Naive thymus-derived CD4-positive, alpha-beta T cell (primary cell): ENCODE results near the gene UCMA. TPM values are rescaled to one million over a fixed set of nuclear protein-coding genes. Genes with fewer than 3 reads are reported as not detected.

Experiments
- ATAC-seq: fragments of 150-1000 bp; cut with Tn5 transposase; 2 replicates; pipeline ENCODE4 v1.10.0; 2021; ENCODE audit warnings: mild to moderate bottlenecking, moderate library complexity
- CTCF ChIA-PET: fragments of 350-600 bp; sonication (Branson Sonifier 250); formaldehyde crosslinking; loops from one replicate; lab custom pipeline; 2021; ENCODE audit warnings: antibody characterized with exemption; lab: Charles Lee
- POLR2A ChIA-PET: fragments of 350-600 bp; sonication (Branson Sonifier 250); formaldehyde crosslinking; loops from one replicate; lab custom pipeline; 2021; ENCODE audit warnings: antibody characterized with exemption, inconsistent platforms; lab: Charles Lee
- DNase-seq, 9 donors: peaks; one replicate each; pipeline versions ENCODE4 v3.0.0 to v3.0.0-alpha.2; 2020 to 2022; ENCODE audit warnings: mixed read lengths in 1 of 9
- H3K27ac ChIP-seq: one replicate; pipeline ENCODE4 v1.7.0; 2013; ENCODE audit warnings: mild to moderate bottlenecking, low read depth, low read length, moderate library complexity
- H3K27me3 ChIP-seq, 2 donors: one replicate each; pipeline ENCODE4 v1.7.0; 2013; ENCODE audit warnings: low read length in 2 of 2, mild to moderate bottlenecking in 2 of 2, moderate library complexity in 2 of 2; ENCODE audit not compliant: control insufficient read depth in 2 of 2, insufficient read depth in 2 of 2
- H3K36me3 ChIP-seq, 3 experiments: 1 replicate in 2 of 3; 2 replicates in 1 of 3; pipeline ENCODE4 v1.7.0; 2013; ENCODE audit warnings: low read length in 3 of 3, mild to moderate bottlenecking in 3 of 3, moderate library complexity in 1 of 3; ENCODE audit not compliant: insufficient read depth in 3 of 3, control insufficient read depth in 2 of 3
- H3K4me1 ChIP-seq, 2 donors: one replicate each; pipeline ENCODE4 v1.7.0; 2013; ENCODE audit warnings: low read length in 2 of 2, mild to moderate bottlenecking in 2 of 2, moderate library complexity in 1 of 2; ENCODE audit not compliant: control insufficient read depth in 2 of 2, insufficient read depth in 2 of 2
- H3K4me3 ChIP-seq: 2 replicates; pipeline ENCODE4 v1.7.0; 2013; ENCODE audit warnings: mild to moderate bottlenecking, low read length
- H3K9me3 ChIP-seq, 3 experiments: 1 replicate in 2 of 3; 2 replicates in 1 of 3; pipeline ENCODE4 v1.7.0; 2013; ENCODE audit warnings: low read length in 3 of 3; ENCODE audit not compliant: control insufficient read depth in 2 of 3
- H3K27ac Mint-ChIP-seq, 9 donors: one replicate each; pipeline ENCODE4 v1.8.0; 2020 to 2022; ENCODE audit warnings: mixed read lengths in 9 of 9, mild to moderate bottlenecking in 8 of 9, moderate library complexity in 5 of 9, inconsistent platforms in 2 of 9
- H3K27me3 Mint-ChIP-seq, 5 donors: one replicate each; pipeline ENCODE4 v1.8.0; 2021 to 2022; ENCODE audit warnings: mixed read lengths in 5 of 5, mild to moderate bottlenecking in 1 of 5
- H3K36me3 Mint-ChIP-seq, 5 donors: one replicate each; pipeline ENCODE4 v1.8.0; 2020 to 2022; ENCODE audit warnings: mixed read lengths in 5 of 5, mild to moderate bottlenecking in 3 of 5, inconsistent platforms in 1 of 5
- H3K4me1 Mint-ChIP-seq, 7 donors: one replicate each; pipeline ENCODE4 v1.8.0; 2020 to 2022; ENCODE audit warnings: mixed read lengths in 7 of 7, mild to moderate bottlenecking in 3 of 7, inconsistent platforms in 1 of 7
- H3K4me3 Mint-ChIP-seq, 10 donors: one replicate each; pipeline ENCODE4 v1.8.0; 2020 to 2022; ENCODE audit warnings: mild to moderate bottlenecking in 10 of 10, mixed read lengths in 10 of 10, moderate library complexity in 6 of 10, inconsistent platforms in 2 of 10
- H3K9me3 Mint-ChIP-seq, 11 donors: one replicate each; pipeline ENCODE4 v1.8.0; 2020 to 2022; ENCODE audit warnings: mixed read lengths in 11 of 11, mild to moderate bottlenecking in 4 of 11, inconsistent platforms in 1 of 11, moderate library complexity in 1 of 11
- intact Hi-C, 2 donors: fragments of 100-400 bp; cut with micrococcal nuclease; formaldehyde crosslinking; loops; one replicate each; pipeline ENCODE4 v1.15.1; 2023
- polyA plus RNA-seq, 2 donors: library from polyadenylated mRNA; unstranded; fragments of 300-500 nt; fragmentation: Illumina TruSeq; gene quantifications; one replicate each; pipeline ENCODE4 v1.2.3, GENCODE V29; 2021
- total RNA-seq, 6 experiments: library from RNA in 5 of 6; stranded (reverse) in 5 of 6; gene quantifications; 1 replicate in 5 of 6; 2 replicates in 1 of 6; pipeline ENCODE4 v1.2.3 and lab custom pipeline; 2021 to 2026

The UCMA gene
- total and polyA plus RNA-seq, 7 experiments from 2014 or later, result not detected

DNA sequence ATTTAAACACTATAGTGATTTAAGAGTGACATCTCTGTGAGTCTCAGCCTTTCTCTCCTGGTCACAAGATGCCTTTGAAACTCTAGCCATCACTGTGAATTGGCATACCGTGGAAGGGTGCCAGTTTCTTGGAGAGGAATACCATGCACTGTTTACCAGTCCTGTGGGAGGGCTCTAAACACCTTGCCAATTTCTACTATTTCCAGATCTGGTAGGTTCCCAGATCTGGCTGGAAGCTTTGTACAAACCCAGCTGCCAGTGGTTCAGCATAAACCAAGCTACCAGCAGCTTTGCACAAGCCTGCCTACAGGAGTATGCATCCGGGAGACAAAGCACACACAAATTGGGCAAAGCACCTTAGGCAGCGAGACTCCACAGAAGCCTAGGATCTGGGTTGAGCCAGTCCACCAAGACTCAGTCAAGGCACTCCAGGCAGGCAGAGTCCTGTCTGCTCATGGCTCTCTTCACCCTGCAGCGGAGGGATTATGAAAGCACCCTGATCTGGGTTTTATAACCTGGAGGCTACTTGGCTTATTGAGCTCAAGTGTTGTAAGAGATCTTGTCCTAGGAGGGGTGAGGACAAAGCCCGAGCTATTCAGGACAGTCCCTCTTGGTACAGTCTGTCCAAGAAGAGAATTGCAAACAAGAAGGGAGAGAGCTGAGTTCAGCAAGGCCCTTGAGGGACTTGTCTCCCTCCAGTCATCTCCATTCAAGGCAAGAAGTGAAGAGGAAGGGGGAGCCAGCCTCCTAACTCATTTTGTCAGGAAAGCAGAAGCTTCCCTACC lies 49.3 kb downstream of the UCMA start:
- no peak for ATAC-seq
- Histone ChIP-seq H3K9me3 (no peaks in the 10 kb centered on the region), H3K36me3 (no peaks in the 10 kb centered on the region), H3K27ac (no peak overlapping the region), H3K27me3 (no peaks in the 10 kb centered on the region), H3K4me1 (no peaks in the 10 kb centered on the region), H3K4me3 (no peak overlapping the region)
- ChIA-PET CTCF (no interaction called here), POLR2A (no interaction called here)
- H3K4me3 Mint-ChIP-seq, result no peak overlapping the region
- H3K27me3 Mint-ChIP-seq, result no peaks in the 10 kb centered on the region
- H3K9me3 Mint-ChIP-seq, result peaks cover 0 to 1% (median 0%) of the 10 kb centered on the region in 11 donors
- no peak overlapping the region for H3K27ac Mint-ChIP-seq
- no peak for DNase-seq
- H3K4me1 Mint-ChIP-seq, result no peaks in the 10 kb centered on the region
- H3K36me3 Mint-ChIP-seq, result peaks cover 0 to 19% (median 3%) of the 10 kb centered on the region in 5 donors
- intact Hi-C loops, result no loop called here

DNA sequence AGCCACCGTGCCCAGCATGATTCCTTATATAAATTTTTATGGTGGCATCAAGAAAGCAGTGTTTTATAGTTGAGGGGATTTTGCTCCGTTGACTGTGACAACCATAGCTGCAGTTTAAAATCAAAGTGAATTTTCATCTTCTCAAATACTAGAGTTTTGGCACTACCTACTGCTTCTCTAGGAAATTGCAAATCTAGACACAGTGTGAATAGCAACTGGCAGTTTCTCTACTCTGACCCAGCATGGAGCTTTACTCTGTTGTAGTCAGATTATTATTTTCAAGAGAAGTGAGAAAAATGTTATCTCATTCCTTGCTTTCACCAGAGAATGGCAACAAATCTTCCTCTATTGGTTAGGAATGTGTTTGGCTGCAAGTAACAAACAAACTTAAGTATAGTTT lies 49.9 kb downstream of the UCMA start:
- no peak overlapping the region for H3K27ac ChIP-seq
- no peaks in the 10 kb centered on the region for H3K9me3 ChIP-seq
- H3K36me3 ChIP-seq, result no peaks in the 10 kb centered on the region
- no peaks in the 10 kb centered on the region for H3K4me1 ChIP-seq
- intact Hi-C loops, result no loop called here
- POLR2A ChIA-PET, result no interaction called here
- H3K27me3 Mint-ChIP-seq, result no peaks in the 10 kb centered on the region
- H3K4me3 Mint-ChIP-seq, result no peak overlapping the region
- no peaks in the 10 kb centered on the region for H3K4me1 Mint-ChIP-seq
- no peak overlapping the region for H3K27ac Mint-ChIP-seq
- peaks cover 0 to 19% (median 3%) of the 10 kb centered on the region in 5 donors for H3K36me3 Mint-ChIP-seq
- CTCF ChIA-PET, result no interaction called here
- H3K9me3 Mint-ChIP-seq, result peaks cover 0 to 1% (median 0%) of the 10 kb centered on the region in 11 donors
- DNase-seq (no peak), ATAC-seq (no peak)
- no peaks in the 10 kb centered on the region for H3K27me3 ChIP-seq
- H3K4me3 ChIP-seq, result no peak overlapping the region

DNA sequence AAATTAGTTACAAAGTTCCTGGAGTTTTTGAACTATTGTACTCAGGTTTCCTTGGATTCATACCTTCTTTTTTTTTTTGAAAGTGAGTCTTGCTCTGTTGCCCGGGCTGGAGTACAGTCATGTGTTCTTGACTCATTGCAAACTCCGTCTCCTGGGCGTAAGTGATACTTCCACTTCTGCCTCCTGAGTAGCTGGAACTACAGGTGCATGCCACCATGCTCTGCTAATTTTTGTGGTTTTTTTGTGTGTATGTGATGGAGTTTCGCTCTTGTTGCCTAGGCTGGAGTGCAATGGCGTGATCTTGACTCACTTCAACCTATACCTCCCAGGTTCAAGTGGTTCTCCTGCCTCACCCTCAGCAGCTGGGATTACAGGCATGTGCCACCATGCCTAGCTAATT lies 50.5 kb downstream of the UCMA start:
- Histone ChIP-seq H3K4me3 (no peak overlapping the region), H3K27me3 (no peaks in the 10 kb centered on the region), H3K27ac (no peak overlapping the region), H3K4me1 (no peaks in the 10 kb centered on the region), H3K36me3 (no peaks in the 10 kb centered on the region), H3K9me3 (no peaks in the 10 kb centered on the region)
- Mint-ChIP-seq H3K36me3 (peaks cover 0 to 21% (median 3%) of the 10 kb centered on the region in 5 donors), H3K4me1 (no peaks in the 10 kb centered on the region), H3K27ac (no peak overlapping the region), H3K9me3 (peaks cover 0 to 1% (median 0%) of the 10 kb centered on the region in 11 donors), H3K4me3 (no peak overlapping the region), H3K27me3 (no peaks in the 10 kb centered on the region)
- ATAC-seq, result no peak
- intact Hi-C loops, result no loop called here
- DNase-seq, result no peak
- ChIA-PET POLR2A (no interaction called here), CTCF (no interaction called here)

DNA sequence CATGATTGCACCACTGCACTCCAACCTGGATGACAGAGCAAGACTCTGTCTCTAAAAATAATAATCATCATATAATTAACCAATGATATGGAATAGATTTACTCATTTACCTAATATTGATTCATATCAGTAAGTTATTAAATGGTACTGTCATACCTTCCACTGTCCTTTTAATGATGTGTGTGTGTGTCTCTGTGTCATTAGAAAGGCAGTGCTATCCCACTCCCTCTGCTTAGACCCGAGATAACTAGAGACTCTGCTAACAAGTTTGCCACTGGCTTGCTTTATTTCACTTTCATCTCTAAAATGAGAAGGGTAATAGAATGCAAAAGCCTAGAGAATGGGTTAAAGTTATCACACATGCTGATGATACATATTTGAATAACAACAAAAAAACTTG lies 51.8 kb downstream of the UCMA start:
- Histone ChIP-seq H3K9me3 (no peaks in the 10 kb centered on the region), H3K4me1 (no peaks in the 10 kb centered on the region), H3K27me3 (no peaks in the 10 kb centered on the region), H3K27ac (no peak overlapping the region), H3K4me3 (no peak overlapping the region), H3K36me3 (no peaks in the 10 kb centered on the region)
- intact Hi-C loops, result no loop called here
- Mint-ChIP-seq H3K27ac (no peak overlapping the region), H3K4me1 (no peaks in the 10 kb centered on the region), H3K9me3 (peaks cover 0 to 1% (median 0%) of the 10 kb centered on the region in 11 donors), H3K4me3 (no peak overlapping the region), H3K27me3 (no peaks in the 10 kb centered on the region), H3K36me3 (peaks cover 0 to 28% (median 0%) of the 10 kb centered on the region in 5 donors)
- no peak for ATAC-seq
- POLR2A ChIA-PET, result no interaction called here
- no peak for DNase-seq
- CTCF ChIA-PET, result no interaction called here

DNA sequence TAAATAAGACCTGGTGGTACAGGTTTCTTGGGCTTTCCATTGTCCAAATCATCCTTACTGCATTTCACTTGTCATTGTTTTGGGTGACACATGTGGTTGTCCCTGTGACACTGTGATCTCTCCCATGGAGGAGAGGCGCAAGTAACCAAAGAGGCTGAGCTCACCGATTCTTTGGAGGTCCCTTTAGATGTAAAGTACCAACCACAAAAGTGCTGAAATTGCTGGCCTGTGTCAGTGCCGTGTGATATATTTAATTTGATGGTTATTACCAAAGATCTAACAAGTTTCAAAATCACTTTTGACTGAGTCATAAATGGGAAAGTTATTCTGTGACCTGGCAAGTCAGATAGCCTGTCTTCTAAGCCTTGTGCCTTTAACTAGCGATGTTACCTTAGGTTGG lies 53.4 kb downstream of the UCMA start:
- no peaks in the 10 kb centered on the region for H3K27me3 Mint-ChIP-seq
- no peak overlapping the region for H3K4me3 Mint-ChIP-seq
- H3K36me3 Mint-ChIP-seq, result peaks cover 0 to 18% (median 0%) of the 10 kb centered on the region in 5 donors
- H3K9me3 Mint-ChIP-seq, result no peaks in the 10 kb centered on the region
- DNase-seq (no peak), ATAC-seq (no peak)
- H3K4me1 Mint-ChIP-seq, result no peaks in the 10 kb centered on the region
- Histone ChIP-seq H3K27ac (no peak overlapping the region), H3K36me3 (no peaks in the 10 kb centered on the region), H3K4me1 (no peaks in the 10 kb centered on the region), H3K4me3 (no peak overlapping the region), H3K27me3 (no peaks in the 10 kb centered on the region), H3K9me3 (no peaks in the 10 kb centered on the region)
- ChIA-PET CTCF (no interaction called here), POLR2A (no interaction called here)
- intact Hi-C loops, result no loop called here
- no peak overlapping the region for H3K27ac Mint-ChIP-seq

DNA sequence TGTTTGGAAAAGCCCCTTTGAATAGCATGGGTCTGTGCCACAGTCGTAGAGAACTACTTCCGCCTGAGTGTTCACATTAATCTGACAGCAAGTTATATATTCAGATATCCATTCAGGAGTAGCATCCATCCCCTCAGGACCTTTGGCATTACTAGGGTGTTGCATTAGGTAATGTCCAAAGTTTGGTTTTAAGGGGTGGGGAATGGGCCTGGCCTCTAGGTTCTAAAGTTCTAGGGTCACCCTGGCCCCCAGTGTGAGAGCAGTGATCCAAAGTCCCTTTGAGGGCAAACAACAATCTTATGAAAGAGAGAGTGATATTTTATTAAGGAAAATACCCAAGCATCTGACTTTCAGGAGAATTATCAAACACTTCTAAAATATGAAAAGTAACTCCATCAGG lies 60.6 kb downstream of the UCMA start:
- no peaks in the 10 kb centered on the region for H3K36me3 ChIP-seq
- H3K27me3 Mint-ChIP-seq, result no peaks in the 10 kb centered on the region
- H3K9me3 ChIP-seq, result no peaks in the 10 kb centered on the region
- no peaks in the 10 kb centered on the region for H3K9me3 Mint-ChIP-seq
- intact Hi-C loops, result no loop called here
- ATAC-seq (no peak), DNase-seq (no peak)
- peaks cover 0 to 10% (median 0%) of the 10 kb centered on the region in 7 donors for H3K4me1 Mint-ChIP-seq
- no peak overlapping the region for H3K4me3 Mint-ChIP-seq
- H3K27ac ChIP-seq, result no peak overlapping the region
- peaks cover 0 to 15% (median 0%) of the 10 kb centered on the region in 5 donors for H3K36me3 Mint-ChIP-seq
- CTCF ChIA-PET, result no interaction called here
- H3K4me1 ChIP-seq, result no peaks in the 10 kb centered on the region
- POLR2A ChIA-PET, result no interaction called here
- H3K27ac Mint-ChIP-seq, result peak overlapping the region in 1 of 9 donors; percentile 9
- H3K27me3 ChIP-seq, result no peaks in the 10 kb centered on the region
- H3K4me3 ChIP-seq, result no peak overlapping the region
